Umbilical cord (tissue), 2 donors: Measurements from ENCODE around the gene DNAJC3. TPM values are rescaled to one million over a fixed set of nuclear protein-coding genes. Genes with fewer than 3 reads are reported as not detected.
"Not testable (repeated sequence)": the region's sequence is repeated elsewhere in the genome, so short reads cannot be mapped to it uniquely, and the experiment has no call there.

ENCODE experiments used
- DNase-seq: peaks from one replicate; pipeline ENCODE4 v3.0.0-alpha.2; 2015; ENCODE audit warnings: low spot score
- total RNA-seq: library from RNA; depleted of rRNA; stranded (reverse); fragments of >200 nt; gene quantifications from one replicate; pipeline ENCODE4 v1.2.3, GENCODE V29; 2014; ENCODE audit warnings: low replicate concordance; ENCODE audit not compliant: insufficient read depth

The DNAJC3 gene
- total RNA-seq, 1 donor from 2014 or later: 60.9 TPM

GRCh38 chr13:95671597-95671996 is 5.3 kb upstream of the DNAJC3 start:
- no peak for DNase-seq

GRCh38 chr13:95676105-95676761 is 706 bp upstream of the DNAJC3 start:
- no peak for DNase-seq

DNA sequence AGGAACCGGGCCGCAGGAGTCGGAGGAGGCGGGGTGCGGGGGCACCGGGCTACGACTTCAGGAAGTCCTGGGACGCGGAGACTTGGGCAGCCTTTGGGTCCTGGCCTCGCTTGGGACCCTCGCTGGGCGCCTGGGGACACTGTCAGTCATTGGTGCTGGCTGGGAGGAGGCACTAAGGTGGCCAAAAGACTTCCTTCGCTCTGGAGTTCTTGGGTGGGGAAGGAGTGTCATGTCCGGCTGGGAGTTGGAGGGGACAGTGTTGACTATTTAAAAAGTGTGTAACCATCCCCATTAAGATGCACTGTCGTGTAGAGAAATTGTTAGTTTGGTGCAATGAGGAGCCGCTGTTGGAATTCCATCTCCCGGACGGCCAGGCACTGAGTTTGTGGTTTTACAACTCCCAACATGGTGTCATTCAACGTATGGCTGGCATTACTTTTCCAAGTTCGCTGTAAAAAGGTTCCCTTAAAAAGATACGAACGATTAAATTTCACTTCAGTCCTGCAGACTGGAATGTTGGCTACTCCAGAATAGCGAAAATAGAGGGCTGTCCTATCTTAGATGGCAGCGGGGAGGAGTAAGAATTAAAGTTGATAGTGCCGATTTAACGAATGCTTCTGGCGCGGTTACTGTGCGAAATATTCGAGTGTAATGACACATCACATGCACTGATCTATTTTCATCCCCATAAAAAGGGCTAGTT is 776 bp downstream of the DNAJC3 start:
- peak; percentile 40 for DNase-seq

GRCh38 chr13:95678967-95679366 is 2.0 kb downstream of the DNAJC3 start:
- DNase-seq: no peak

DNA sequence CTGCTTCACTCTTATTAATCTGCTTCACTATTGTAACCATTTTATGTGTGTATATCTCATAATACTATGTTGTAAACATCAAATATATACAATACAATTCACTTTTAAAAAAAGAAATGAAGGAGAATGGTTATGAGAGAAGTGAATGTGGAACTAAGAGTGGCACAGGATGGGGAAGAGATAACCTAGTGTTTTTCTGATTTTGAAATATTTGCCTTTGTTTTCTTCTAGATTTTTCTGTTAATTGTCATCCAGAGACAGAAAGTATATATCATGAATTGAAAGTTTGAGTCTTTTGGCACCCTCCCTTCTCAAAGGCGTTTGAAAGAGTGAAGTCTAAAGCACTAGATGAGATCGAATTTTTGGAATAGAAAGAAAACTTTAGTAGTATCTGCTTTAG is 2.8 kb downstream of the DNAJC3 start:
- DNase-seq: no peak

- no peak for DNase-seq
Observed at GRCh38 chr13:95684418-95684817, 7.5 kb downstream of the DNAJC3 start.

DNA sequence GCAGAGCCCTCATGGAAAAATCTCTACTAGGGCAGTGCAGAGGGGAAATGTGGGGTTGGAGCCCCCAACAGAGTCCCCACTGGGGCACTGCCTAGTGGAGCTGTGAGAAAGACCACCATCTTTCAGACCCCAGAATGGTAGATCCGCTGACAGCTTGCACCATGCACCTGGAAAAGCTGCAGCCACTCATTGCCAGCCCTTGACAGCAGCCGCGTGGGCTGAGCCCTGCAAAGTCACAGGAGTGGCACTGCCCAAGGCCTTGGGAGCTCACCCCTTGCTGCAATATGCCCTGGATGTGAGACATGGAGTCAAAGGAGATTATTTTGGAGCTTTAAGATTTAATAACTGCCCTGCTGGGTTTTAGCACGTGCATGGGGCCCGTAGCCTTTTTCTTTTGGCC is 8.0 kb downstream of the DNAJC3 start:
- DNase-seq: not testable (repeated sequence)

GRCh38 chr13:95689582-95689926 is 12.6 kb downstream of the DNAJC3 start:
- DNase-seq: no peak

DNA sequence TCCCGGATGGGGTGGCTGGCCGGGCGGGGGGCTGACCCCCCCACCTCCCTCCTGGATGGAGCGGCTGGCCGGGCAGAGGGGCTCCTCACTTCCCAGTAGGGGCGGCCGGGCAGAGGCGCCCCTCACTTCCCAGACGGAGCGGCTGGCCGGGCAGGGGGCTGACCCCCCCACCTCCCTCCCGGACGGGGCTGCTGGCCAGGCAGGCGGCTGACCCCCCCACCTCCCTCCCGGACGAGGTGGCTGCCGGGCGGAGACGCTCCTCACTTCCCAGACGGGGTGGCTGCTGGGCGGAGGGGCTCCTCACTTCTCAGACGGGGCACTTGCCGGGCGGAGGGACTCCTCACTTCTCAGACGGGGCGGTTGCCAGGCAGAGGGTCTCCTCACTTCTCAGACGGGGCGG is 14.0 kb downstream of the DNAJC3 start:
- not testable (repeated sequence) for DNase-seq

GRCh38 chr13:95697052-95697680 is 20.2 kb downstream of the DNAJC3 start:
- no peak for DNase-seq

DNA sequence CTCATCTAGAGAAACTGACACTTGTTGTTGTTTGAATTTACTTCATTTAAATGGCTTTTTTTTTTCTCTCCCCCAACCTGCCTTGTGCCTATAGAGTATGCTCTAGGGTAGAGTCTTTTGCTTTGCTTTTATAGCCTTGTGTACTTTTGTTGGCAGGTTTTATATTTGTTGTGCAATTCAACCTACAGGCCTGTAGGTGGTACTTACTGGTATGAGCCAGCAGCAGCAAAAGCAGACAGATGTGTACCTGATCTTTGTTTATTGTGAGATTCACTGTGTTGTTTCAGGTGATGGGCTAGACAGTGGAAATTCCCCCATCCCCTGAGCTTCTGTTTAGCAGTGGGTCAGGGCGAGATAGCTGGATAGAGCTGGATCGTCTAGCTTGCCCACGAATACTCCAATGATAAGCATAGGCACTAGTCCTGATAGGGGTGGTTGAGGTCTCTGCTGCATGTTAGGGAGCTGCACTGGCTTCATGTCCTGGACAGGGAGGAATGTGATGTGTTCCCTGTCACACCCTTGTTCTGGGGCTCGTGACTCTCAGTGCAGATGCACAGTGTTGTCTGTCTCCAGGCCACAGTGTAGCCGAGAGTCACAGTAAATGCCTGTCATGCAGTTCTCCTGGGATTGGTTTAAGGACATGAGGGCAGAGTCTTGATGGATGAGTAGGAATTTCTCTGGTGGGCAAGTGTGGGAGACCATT is 21.3 kb downstream of the DNAJC3 start:
- DNase-seq: no peak

GRCh38 chr13:95703576-95703975 is 26.6 kb downstream of the DNAJC3 start:
- DNase-seq: no peak

GRCh38 chr13:95704510-95704909 is 27.6 kb downstream of the DNAJC3 start:
- no peak for DNase-seq

GRCh38 chr13:95706356-95706755 is 29.4 kb downstream of the DNAJC3 start:
- no peak for DNase-seq

- DNase-seq: no peak
Observed at GRCh38 chr13:95707035-95707434, 30.1 kb downstream of the DNAJC3 start.

DNA sequence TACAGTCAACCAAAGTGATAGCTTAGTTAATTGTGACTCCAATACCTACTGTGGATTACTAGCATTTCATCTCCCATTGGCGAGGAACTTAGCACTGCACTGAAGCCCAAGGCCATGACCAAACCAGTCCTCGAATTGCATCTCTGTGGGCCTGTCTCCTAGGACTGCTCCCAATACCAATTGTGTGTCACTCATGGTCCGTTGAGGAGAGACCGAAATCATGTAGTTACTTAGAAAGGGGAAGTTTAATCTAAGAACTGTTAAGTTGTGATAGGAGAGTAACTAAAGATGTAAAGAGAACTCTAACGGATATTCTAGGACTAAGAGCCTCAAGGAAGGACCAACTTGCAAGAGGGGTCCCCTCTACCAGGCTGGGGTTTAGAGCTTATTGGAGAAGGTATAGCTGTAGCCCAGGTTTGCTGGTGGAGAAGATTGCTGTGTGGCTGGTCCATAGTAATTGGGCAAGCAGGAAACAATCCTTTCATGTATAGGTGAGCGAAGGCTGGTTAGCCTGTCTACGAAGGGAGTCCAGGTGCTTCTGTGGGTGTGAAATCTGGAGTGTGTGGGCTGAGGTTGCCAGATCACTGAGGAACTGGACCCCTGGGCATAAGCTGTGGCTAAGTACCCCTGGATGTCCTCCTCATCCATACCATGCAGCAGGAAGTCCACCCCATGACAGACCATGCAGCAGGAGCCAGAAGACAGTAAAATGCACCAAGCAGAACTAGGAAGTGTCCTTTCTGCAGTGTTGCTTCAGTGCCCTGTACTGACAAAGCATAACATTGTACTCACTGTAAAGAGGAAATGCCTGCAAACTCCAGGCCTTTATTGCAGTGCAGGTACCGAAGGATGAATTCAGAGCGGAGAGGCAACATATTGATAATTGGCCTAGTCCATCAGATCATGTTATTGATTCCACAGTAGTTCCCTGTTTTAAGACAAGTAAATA is 30.8 kb downstream of the DNAJC3 start:
- DNase-seq: no peak

GRCh38 chr13:95708391-95708774 is 31.4 kb downstream of the DNAJC3 start:
- no peak for DNase-seq

DNA sequence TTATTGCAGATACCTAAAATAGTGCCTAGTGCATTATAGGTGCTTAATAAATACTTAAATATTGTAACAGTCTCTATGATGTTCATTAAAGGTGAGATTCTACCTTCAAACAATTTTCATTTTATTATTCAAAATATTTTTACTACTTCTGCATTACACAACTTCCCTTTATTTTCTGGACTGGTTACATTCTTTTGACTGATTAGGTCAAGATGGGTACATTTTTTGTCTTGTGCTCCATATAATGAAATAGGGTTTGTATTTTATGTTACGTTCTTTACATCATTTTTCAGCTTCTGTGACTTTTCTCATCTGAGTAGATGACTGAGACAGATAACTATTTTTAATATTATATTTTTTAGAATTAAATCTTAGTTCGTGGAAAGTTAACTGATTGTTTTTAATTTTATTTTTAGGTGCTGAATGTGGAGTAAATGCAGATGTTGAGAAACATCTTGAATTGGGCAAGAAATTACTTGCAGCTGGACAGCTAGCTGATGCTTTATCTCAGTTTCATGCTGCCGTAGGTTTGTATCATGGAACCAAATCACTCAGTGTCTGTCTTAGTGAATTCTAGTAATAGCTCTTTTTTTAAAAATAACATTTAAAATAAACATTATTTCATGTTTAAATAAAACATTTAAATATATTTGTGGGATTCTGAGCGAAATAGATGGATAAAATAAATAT is 32.0 kb downstream of the DNAJC3 start:
- no peak for DNase-seq

DNA sequence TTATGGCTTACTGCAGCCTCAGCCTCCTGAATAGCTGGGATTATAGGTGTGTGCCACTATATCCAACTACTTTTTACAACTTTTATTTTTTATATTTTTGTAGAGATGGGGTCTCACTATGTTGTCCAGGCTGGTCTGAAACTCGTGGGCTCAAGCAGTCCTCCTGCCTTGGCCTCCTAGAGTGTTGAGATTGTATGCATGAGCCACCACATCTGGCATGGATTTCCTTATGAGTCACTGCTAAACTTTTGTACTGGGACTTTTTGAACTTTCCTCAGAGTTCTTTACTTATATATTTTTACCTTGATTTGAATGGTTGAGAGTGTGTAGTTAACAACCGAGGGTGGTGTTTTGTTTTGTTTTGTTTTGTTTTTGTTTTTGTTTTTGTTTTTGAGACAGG is 33.4 kb downstream of the DNAJC3 start:
- DNase-seq: no peak

GRCh38 chr13:95712846-95713245 is 35.9 kb downstream of the DNAJC3 start:
- DNase-seq: not testable (repeated sequence)

DNA sequence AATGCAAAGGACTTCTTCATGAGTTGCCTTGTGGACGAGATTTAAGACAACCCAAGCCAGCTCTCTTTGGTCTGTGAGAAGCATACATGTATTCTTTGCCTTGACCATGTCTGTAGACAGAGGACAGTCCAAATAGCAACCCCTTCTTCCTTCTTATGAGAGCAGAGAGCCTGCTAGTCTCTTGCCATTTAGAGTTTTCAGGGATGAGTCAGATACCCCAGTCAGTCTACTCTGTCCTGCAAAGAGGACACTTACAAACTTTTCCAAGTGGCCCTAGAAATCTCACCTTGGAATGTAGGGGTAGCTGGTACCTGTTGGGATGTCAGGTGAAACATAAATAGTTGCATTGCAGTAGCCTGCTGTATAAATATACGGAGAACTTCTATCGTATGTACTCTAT is 36.7 kb downstream of the DNAJC3 start:
- DNase-seq: no peak
